ENCODE results near the gene SNX14.

- TF ChIP-seq CTCF (IDR thresholded peaks at IDR 0.05) (no peak), POLR2AphosphoS5 (IDR thresholded peaks at IDR 0.05) (peak; percentile 95 to 97 (median 96))
These were observed at the start of gene SNX14 for GRCh38 chr6:85593438-85594196.

Data from stomach (tissue), 4 donors.